Spleen (tissue), 7 donors: ENCODE data around the gene CIAO2B.

Source experiments
- CTCF ChIP-seq, 11 experiments: fragments of 200-600 bp in 7 of 11; fragments of 450-650 bp in 4 of 11; sonication (generic) in 4 of 11; IDR thresholded peaks in 8 of 11; conservative IDR thresholded peaks in 3 of 11; 1 replicate in 7 of 11; 2 replicates in 4 of 11; pipeline versions ENCODE4 v1.4.0 to v1.8.0; 2016 to 2021; ENCODE audit warnings: antibody characterized with exemption in 11 of 11, inconsistent platforms in 4 of 11, mild to moderate bottlenecking in 1 of 11
- POLR2A ChIP-seq, 3 donors: fragments of 450-650 bp; IDR thresholded peaks; one replicate each; pipeline ENCODE4 v1.5.1; 2017; ENCODE audit warnings: antibody characterized with exemption in 3 of 3, mild to moderate bottlenecking in 1 of 3
- donor health status: DM: no; HTN: no; CAD: no; lungs with moderate emphysema.
- donor health status: DM: no; HTN: no; CAD: no.
- donor health status: DM: no; HTN: no; CAD: no.

GRCh38 chr16:66908762-66909559 lies 25.2 kb downstream of the CIAO2B start:
- TF ChIP-seq CTCF (IDR thresholded peaks at IDR 0.05 in 8 of 11, conservative IDR thresholded peaks at IDR 0.05 in 3 of 11) (no peak), POLR2A (IDR thresholded peaks at IDR 0.05) (no peak)
